GM12864 (cell line): ENCODE measurements around the gene PDE4B.

Experiments
- DNase-seq: peaks from one replicate; pipeline ENCODE4 v3.0.0-alpha.2; 2011; ENCODE audit warnings: low read depth
- H3K4me3 ChIP-seq: 2 replicates; pipeline ENCODE4 v1.5.1; 2011; ENCODE audit warnings: mild to moderate bottlenecking, low read depth, low read length, control low read depth
- CTCF ChIP-seq: IDR thresholded peaks from 2 replicates; pipeline ENCODE4 v1.5.1; 2011; ENCODE audit warnings: low read depth, mild to moderate bottlenecking, moderate library complexity, low read length, control low read depth, inconsistent platforms; ENCODE audit errors: missing control alignments

PDE4B gene

GRCh38 chr1:66364578-66365391 lies 572.1 kb downstream of the PDE4B start:
- TF ChIP-seq CTCF = no peak
- H3K4me3 ChIP-seq = no peak overlapping the region
- DNase-seq = no peak

GRCh38 chr1:66365635-66366034 lies 572.9 kb downstream of the PDE4B start:
- DNase-seq = no peak
- no peak for TF ChIP-seq CTCF
- H3K4me3 ChIP-seq = no peak overlapping the region

GRCh38 chr1:66366634-66367033 lies 573.9 kb downstream of the PDE4B start:
- no peak overlapping the region for H3K4me3 ChIP-seq
- TF ChIP-seq CTCF = no peak
- DNase-seq = no peak

- no peak for DNase-seq
- TF ChIP-seq CTCF = no peak
- no peak overlapping the region for H3K4me3 ChIP-seq
Observed at GRCh38 chr1:66367369-66367768, 574.7 kb downstream of the PDE4B start.

GRCh38 chr1:66368261-66368660 lies 575.6 kb downstream of the PDE4B start:
- no peak for TF ChIP-seq CTCF
- no peak overlapping the region for H3K4me3 ChIP-seq
- DNase-seq = no peak

GRCh38 chr1:66370462-66370971 lies 577.8 kb downstream of the PDE4B start:
- no peak for DNase-seq
- no peak for TF ChIP-seq CTCF

GRCh38 chr1:66371233-66372005 lies 578.7 kb downstream of the PDE4B start:
- TF ChIP-seq CTCF = no peak
- no peak overlapping the region for H3K4me3 ChIP-seq
- no peak for DNase-seq

More at GRCh38 chr1:66370462-66370971, 577.8 kb downstream of the PDE4B start:
- no peak overlapping the region for H3K4me3 ChIP-seq
